Esophagus squamous epithelium (tissue), 4 donors: ENCODE data around the gene MGAT4C.

ENCODE experiments used
- CTCF ChIP-seq, 6 experiments: fragments of 450-650 bp in 4 of 6; fragments of 200-600 bp in 2 of 6; sonication (generic) in 2 of 6; IDR thresholded peaks; one replicate each; pipeline ENCODE4 v1.5.1; 2016 to 2019; ENCODE audit warnings: antibody characterized with exemption in 6 of 6, mild to moderate bottlenecking in 4 of 6, moderate library complexity in 4 of 6
- POLR2A ChIP-seq, 4 donors: fragments of 450-650 bp; IDR thresholded peaks; one replicate each; pipeline ENCODE4 v1.6.1; 2017; ENCODE audit warnings: antibody characterized with exemption in 4 of 4, mild to moderate bottlenecking in 4 of 4, moderate library complexity in 3 of 4

GRCh38 chr12:86228656-86229055 lies 27.5 kb downstream of the MGAT4C start:
- TF ChIP-seq CTCF (IDR thresholded peaks at IDR 0.05): no peak
- no peak for TF ChIP-seq POLR2A (IDR thresholded peaks at IDR 0.05)
